ENCODE data around the gene KMT5B.
"Not testable (repeated sequence)": the region's sequence is repeated elsewhere in the genome, so short reads cannot be mapped to it uniquely, and the experiment has no call there.

KMT5B gene

DNA sequence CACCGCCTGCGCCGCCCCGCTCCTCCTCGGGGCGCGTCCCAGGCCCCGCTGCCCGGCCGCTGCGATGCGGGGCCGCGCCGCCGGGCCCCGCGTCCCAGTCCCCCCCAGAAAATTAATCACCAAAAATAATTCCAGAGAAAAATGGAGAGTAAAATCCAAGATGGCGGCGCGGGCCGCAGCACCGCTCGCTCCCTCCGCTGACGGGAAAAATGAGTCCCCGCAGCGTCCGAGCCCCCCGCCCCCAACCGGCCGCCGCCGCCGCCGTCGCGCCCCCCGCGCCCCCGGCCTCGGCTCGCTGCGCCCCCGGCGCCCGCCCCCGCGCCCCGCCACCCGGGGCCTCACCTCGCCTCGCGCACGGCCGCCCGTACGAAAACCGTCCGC, at the start of gene KMT5B:
Gene KMT5B, minus strand, starts transcription at position 162 of the 381 bp plus-strand sequence. CDS start 23,220 bp downstream, outside the sequence.
- no peak for DNase-seq (ENCODE audit: low spot score)

- no peak for DNase-seq (ENCODE audit: low spot score)
These were observed 49.4 kb upstream of the KMT5B start for GRCh38 chr11:68262544-68262827.

DNA sequence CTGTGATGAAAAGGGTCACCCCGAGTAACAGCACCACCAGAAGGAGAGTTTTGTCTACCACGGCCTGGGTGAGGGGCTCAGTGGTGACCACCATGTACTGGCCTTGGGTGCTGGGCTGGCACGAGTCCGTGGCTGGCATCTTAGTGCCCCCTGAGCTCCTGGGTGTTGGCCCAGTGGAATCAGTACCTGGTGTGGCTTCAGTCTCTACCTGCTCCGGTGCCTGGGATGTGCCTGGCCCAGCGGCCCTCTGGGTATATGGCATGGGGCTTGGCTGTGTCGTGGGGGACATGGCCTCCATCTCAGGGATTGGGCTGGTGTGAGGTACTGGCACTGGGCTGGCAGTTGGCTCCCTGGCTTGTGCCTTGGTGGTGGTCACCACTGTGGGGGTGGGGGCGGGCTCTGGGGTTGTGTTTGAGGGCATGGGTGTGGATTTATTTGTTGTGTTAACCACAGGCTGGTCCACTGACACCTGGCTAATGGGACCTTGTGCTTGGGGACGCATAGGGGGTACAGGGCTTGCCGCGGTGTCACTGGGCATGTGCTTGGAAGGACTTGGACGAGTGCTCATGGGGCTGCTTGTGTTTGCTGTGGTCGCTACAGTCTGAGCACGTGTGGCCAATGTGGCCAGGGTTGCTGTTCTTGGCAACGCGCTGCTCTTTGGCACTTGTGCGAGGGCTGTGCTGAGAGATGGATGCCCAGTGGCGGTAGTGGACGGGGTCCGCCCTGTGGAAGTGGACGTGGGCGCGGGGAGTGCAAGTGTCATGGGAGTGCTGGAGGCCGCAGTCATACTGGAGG, 48.9 kb upstream of the KMT5B start:
- no peak for DNase-seq (ENCODE audit: low spot score)

DNA sequence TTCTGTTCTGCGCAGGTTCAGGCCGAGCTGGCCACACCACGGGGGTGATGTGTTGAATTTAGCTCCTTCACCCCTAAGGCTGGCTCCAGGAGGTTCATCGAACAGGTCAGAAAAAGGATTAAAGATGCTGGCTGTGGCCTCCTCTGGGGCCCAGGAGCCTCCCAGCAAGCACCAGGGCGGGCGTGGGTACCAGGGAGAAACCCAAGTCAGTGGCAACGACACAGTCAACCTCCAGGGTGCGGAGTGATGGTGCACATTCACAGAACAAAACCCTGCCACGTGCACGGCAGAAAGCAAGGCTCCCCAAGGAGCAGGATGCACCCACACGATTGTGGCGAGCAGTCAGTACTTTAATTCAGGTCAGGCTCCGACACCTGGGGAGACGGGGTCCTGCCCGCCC, 47.9 kb upstream of the KMT5B start:
- no peak for DNase-seq (ENCODE audit: low spot score)

GRCh38 chr11:68260484-68260883, 47.4 kb upstream of the KMT5B start:
- no peak for DNase-seq (ENCODE audit: low spot score)

GRCh38 chr11:68259122-68259959, 46.2 kb upstream of the KMT5B start:
- DNase-seq (ENCODE audit: low spot score) = no peak

DNA sequence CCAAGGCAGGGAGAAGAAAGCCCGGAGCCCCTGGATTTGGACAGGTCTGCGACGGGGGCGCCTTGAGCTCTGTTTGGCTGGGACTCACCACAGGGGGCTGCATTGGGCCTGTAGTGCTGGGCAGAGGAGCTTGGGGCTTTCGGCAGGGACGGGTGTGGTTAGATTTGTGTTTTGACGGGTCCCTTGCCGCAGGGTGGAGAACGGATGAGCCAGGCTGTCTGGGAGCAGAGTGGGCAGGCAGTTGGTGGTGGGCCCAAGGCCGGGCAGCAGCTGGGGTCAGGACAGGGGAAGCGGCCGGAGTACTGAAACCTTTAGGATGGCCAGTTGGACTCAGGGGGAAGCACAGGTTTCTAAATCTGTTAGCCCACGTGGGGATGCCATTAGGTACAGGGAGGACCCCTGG, 45.3 kb upstream of the KMT5B start:
- DNase-seq (ENCODE audit: low spot score) = no peak

DNA sequence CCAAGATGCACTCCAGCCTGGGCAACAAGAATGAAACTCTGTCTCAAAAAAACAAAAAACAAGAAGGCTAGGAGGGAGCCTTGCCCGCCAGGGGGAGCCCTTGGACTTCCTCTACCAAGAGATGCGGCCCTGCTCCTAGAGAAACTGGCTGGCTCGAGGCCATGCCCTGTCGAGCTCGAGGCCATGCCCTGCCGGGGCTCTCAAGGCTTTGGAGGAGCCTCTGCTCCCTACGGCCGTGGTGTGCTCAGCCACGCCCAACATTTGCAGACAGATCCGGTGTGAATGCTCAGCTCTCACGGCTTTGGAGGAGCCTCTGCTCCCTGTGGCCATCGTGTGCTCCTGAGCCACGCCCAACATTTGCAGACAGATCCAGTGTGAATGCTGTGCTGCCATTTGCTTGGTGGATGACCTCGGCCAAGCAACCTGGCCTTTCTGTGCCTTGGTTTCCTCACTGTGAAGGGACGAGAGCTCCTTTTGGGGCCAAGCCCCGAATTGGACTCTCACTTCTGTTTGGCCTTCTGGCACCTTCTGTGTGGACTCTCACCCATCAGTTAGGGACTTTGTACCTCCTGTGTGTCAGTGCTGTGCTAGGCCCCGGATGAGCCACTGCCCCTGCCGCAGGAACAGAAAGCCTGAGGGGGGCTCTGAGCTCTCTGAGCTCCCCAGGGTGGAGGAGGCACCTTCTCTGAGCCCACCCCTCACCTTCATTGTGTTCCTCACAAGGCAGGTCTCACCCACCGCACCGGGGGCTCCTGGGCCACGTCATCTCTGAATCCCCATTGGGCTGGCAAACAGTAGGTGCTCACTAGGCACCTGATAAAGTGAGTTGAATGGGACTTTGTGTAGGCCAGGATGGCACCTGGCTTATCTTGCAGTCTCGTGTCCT, 44.6 kb upstream of the KMT5B start:
- DNase-seq (ENCODE audit: low spot score) = peak; percentile 94

DNA sequence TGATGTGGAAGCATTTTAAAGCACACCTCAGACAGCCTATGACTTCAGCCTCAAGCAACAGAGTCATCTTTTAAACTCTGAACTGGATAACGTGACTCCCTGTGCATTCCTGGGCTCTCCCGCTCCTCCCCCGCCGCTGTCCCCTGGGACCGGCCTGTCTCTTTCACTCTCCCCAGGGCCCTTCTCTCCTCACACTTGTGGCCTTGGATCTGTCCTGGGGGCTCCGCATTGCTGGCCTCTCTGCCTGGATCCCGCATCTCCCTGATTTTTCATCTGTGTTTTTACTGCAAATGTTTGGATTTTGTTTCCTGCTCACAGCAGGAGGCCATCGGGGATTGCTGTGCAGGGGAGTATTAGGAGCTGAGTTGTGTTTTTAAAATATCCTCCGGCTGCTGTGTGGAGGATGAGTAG, 43.2 kb upstream of the KMT5B start:
- no peak for DNase-seq (ENCODE audit: low spot score)

GRCh38 chr11:68255526-68255925, 42.4 kb upstream of the KMT5B start:
- no peak for DNase-seq (ENCODE audit: low spot score)

DNA sequence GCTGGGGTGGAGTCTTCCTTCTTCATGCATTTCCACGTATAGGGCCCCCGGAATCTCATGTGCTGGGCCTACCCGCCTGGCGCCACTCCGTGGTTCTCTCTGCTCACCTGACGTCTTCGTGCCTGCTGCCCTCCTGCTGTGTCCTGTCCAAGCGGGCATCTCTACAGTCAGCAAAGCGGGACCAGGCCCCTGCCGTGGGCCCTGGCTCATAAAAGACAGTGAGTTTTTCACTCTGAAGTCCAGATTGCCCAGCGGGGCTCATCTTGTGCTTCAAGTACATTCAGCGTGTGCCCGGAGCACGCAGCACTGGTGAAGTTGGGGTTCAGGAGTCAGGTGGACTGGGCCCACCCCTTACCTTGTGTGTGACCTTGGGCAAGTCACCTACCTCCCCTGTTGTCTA, 41.3 kb upstream of the KMT5B start:
- DNase-seq (ENCODE audit: low spot score) = no peak

DNA sequence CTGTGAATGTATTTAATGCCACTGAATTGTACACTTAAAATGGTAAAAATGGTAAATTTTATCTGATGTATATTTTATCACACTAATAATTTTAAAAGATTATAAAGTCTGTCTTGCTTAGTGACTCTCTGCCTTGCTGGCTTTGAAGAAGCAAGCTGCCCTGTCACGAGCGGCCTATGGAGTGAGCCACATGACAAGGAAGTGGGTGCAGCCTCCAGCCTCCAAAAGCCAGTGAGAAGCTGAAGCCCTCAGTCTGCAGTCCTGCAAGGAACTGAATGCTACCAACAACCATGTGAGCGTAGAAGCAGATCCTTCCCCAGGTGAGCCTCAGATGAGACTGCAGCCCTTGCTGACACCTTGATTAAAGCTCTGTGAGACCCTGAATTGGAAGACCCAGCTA, 38.7 kb upstream of the KMT5B start:
- no peak for DNase-seq (ENCODE audit: low spot score)

DNA sequence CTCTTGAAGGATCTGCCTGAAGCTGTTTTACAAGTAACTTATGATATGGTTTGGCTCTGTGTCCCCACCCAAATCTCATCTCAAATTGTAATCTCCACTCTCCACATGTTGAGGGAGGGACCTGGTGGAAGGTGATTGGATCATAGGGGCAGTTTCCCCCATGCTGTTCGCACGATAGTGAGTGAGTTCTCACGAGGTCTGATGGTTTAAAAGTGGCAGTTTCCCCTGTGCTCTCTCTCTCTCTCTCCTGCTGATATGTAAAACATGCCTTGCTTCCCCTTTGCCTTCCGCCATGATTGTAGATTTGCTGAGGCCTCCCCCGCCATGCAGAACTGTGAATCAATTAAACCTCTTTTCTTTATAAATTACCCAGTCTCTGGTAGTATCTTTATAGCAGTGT, 31.8 kb upstream of the KMT5B start:
- not testable (repeated sequence) for DNase-seq (ENCODE audit: low spot score)

- DNase-seq (ENCODE audit: low spot score) = not testable (repeated sequence)
These were observed 30.8 kb upstream of the KMT5B start for GRCh38 chr11:68243847-68244246.

DNA sequence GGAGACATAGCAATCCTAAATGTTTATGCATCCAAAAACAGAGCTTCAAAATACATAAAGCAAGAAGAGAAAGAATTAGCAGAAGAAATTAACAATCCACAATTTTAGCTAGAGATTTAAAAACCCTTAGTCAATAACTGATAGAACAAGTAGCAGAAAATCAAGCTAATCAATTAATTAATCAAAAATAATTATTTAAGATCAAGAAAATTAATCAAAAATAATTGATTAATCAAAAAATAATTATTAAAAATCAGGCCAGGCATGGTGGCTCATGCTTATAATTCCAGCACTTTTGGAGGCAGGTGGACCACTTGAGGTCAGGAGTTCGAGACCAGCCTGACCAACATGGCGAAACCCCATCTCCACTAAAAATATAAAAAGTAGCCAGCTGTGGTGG, 29.5 kb upstream of the KMT5B start:
- DNase-seq (ENCODE audit: low spot score) = no peak

DNA sequence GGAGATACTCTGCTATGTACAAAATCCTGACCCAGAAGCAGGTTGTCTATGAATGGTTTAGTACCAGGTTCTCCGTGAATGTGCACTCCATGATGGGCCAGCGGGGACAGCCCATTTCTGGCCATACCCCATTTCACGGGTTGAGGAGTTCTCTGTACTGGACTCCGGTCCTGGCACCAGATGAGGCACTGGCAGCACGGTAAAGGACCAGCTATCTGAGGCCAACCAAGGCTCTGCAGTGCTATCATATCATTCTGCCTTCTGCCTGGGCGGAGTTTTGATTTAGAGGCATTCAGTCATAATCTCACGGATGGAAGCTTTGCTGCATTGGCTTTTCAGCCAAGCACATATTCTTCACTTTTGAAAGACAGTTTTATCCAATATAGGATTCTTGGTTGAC, 18.5 kb upstream of the KMT5B start:
- DNase-seq (ENCODE audit: low spot score) = no peak

GRCh38 chr11:68229601-68230000, 16.5 kb upstream of the KMT5B start:
- DNase-seq (ENCODE audit: low spot score) = no peak

- DNase-seq (ENCODE audit: low spot score) = no peak
These were observed 13.3 kb upstream of the KMT5B start for GRCh38 chr11:68226421-68226820.

DNA sequence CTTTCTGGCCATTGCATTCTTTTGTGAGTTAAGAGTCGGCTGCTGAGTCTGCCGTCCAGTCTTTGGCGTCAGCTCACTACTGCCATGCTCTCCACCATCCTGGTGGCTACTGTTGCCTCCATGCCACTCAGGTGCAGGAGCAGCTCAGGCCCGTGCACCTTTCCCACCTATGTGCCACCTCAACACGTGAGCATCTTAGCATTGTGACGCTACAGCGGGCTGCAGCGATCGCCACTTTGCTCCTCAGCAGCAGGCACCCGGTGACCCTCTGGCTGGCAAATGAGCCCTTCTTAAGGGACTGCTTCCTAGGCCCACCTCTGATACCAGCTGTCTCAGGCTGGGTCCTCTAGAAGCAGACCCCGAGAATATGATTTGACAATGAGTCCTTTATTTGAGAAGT, 11.5 kb upstream of the KMT5B start:
- DNase-seq (ENCODE audit: low spot score) = no peak

DNA sequence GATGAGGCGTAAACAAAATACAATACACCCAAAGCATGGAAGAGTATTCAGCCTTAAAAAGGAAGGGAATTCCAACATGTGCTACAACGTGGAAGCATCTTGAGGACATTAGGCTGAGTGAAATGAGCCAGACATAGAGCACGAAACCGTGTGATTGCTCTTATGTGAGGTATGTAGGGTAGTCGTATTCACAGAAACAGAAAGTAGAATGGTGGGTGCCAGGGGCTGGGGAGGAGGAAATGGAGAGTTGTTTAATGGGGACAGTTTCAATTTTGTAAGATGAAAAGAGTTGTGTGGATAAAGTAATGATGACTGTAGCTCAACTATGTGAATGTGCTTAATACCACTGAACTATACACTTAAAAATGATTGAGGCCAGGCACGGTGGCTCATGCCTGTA, 10.2 kb upstream of the KMT5B start:
- no peak for DNase-seq (ENCODE audit: low spot score)

- DNase-seq (ENCODE audit: low spot score) = no peak
These were observed 8.3 kb upstream of the KMT5B start for GRCh38 chr11:68221406-68221805.

GRCh38 chr11:68216171-68216938, 3.3 kb upstream of the KMT5B start:
- DNase-seq (ENCODE audit: low spot score) = no peak

All from globus pallidus (tissue), 1 donor.